Smooth muscle cell (in vitro differentiated cells): ENCODE measurements around the gene PREP. TPM values are rescaled to one million over a fixed set of nuclear protein-coding genes. Genes with fewer than 3 reads are reported as not detected.

Source experiments
- DNase-seq: peaks from one replicate; lab custom pipeline; 2025; ENCODE audit not compliant: unreplicated experiment; lab: John Stamatoyannopoulos, UW
- H2AFZ ChIP-seq: fragments of 200-600 bp; sonication (generic); 2 replicates; pipeline ENCODE4 v1.6.0; 2016; ENCODE audit warnings: antibody characterized with exemption, low read depth, mild to moderate bottlenecking
- H3F3A ChIP-seq: fragments of 200-600 bp; sonication (generic); 2 replicates; pipeline ENCODE4 v1.6.0; 2017; ENCODE audit warnings: antibody characterized with exemption, low read depth
- H3K27ac ChIP-seq: fragments of 200-600 bp; sonication (generic); 2 replicates; pipeline ENCODE4 v1.5.1; 2016; ENCODE audit warnings: low read depth, mild to moderate bottlenecking
- H3K27me3 ChIP-seq: fragments of 200-600 bp; sonication (generic); 2 replicates; pipeline ENCODE4 v1.6.1; 2016; ENCODE audit warnings: low read depth, mild to moderate bottlenecking
- H3K36me3 ChIP-seq: fragments of 200-600 bp; sonication (generic); 2 replicates; pipeline ENCODE4 v1.5.1; 2016; ENCODE audit warnings: low read depth
- H3K4me1 ChIP-seq: fragments of 200-600 bp; sonication (generic); 2 replicates; pipeline ENCODE4 v1.5.1; 2016; ENCODE audit warnings: low read depth
- H3K4me2 ChIP-seq: fragments of 200-600 bp; sonication (generic); 2 replicates; pipeline ENCODE4 v1.6.0; 2016; ENCODE audit warnings: mild to moderate bottlenecking
- H3K4me3 ChIP-seq: fragments of 200-600 bp; sonication (generic); 2 replicates; pipeline ENCODE4 v1.5.1; 2016; ENCODE audit warnings: mild to moderate bottlenecking
- H3K79me2 ChIP-seq: fragments of 200-600 bp; sonication (generic); 2 replicates; pipeline ENCODE4 v1.6.0; 2016; ENCODE audit warnings: low read depth, mild to moderate bottlenecking
- H3K9ac ChIP-seq: fragments of 200-600 bp; sonication (generic); 2 replicates; pipeline ENCODE4 v1.6.0; 2016; ENCODE audit warnings: low read depth
- H3K9me3 ChIP-seq: fragments of 200-600 bp; sonication (generic); replicated peaks from 2 replicates; pipeline ENCODE4 v1.5.1; 2016; ENCODE audit warnings: low read depth
- H4K20me1 ChIP-seq: fragments of 200-600 bp; sonication (generic); 2 replicates; pipeline ENCODE4 v1.6.0; 2016; ENCODE audit warnings: low read depth
- WGBS: methylation state at CpG from one replicate; pipeline ENCODE4 v1.1.7; 2016; ENCODE audit warnings: low lambda C conversion rate; 5-methylcytosine and 5-hydroxymethylcytosine counted together
- polyA plus RNA-seq: library from polyadenylated mRNA; unstranded; fragments of >200 nt; fragmentation: Nextera tagmentation; extraction: Ambion mirVana; gene quantifications from 2 replicates; pipeline ENCODE4 v1.2.1, GENCODE V29; 2016
- total RNA-seq: library from RNA; depleted of rRNA; stranded (reverse); fragments of >200 nt; gene quantifications from 2 replicates; pipeline ENCODE4 v1.2.3, GENCODE V29; 2014
- TF ChIP-seq, protein P1 (sequence below): fragments of 200-600 bp; sonication (generic); IDR thresholded peaks from 2 replicates; pipeline ENCODE4 v1.5.1; 2017; ENCODE audit warnings: borderline replicate concordance, mild to moderate bottlenecking, antibody characterized with exemption; ENCODE audit not compliant: insufficient read depth, poor library complexity, severe bottlenecking

PREP gene
- total and polyA plus RNA-seq, 2 experiments from 2014 or later = 23.4 to 33.2 TPM

DNA sequence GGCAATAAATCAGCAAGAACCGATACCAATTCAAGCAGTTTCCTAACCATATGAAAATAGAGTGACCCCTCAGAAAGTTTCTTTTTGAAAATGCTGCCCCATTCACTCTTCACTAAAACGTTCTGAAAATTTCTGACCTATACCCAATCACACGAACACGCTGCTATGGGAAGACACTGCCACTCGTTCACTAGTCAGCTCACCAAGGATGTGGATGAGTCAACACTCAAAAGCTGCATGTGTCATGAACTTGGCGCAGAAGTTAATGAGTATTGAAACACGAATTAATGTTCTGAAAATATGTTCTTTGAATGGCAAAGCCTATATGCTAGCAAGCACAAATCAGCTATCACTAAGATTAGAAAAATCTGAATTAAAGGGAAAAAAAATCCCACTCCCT lies 84.2 kb downstream of the PREP start:
- Histone ChIP-seq H3K9me3 (no peaks in the 10 kb centered on the region), H3K4me2 (no peak overlapping the region)
- WGBS = 79% methylated on average over 7 of the region's 7 CpGs

DNA sequence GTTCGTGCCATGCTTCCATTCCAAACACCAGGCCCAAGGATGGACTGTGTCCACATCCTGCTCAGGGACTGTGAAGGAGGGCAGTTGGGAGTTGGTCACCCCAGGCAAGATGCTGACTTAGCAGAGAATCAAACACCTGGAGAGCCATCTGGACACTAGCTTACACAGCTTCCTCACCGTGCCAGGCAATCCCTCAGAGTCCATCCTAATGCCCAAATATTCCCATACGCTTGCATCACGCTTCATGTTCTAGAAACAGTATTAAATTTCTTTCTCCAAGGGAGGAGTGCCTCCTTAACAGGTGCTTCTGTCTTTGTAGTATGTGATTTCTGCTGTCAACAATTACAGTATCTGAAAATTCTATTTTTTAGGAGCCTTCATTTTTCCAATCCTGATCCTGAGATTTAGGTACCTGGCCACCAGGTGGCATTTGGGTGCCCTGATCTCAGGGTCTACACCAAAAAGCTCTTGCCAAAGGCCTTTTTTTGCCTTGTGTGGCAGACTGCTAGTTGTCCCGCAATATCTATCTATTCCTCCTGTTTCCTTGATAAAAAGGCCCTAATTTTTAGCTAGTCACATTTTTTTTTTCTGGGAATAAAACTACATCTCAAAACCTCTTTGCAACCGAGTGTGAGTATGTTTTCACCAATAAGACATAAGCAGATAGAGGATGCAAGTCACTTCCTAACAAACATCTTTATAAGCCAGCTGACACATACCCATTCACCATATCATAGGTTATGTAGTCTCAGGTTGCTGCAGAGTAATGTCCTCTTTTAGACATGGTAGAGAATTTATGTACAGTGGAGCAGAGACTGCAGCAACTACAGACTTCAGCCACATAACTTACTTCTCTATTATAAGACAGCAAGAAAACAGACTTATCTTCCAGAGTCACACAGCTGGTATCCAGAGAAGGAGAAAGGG lies 85.0 kb downstream of the PREP start:
- Histone ChIP-seq H3K79me2 (no peaks in the 10 kb centered on the region), H3F3A (no peaks in the 10 kb centered on the region), H3K36me3 (peaks cover 20% of the 10 kb centered on the region), H3K27me3 (no peaks in the 10 kb centered on the region), H4K20me1 (peaks cover 14% of the 10 kb centered on the region), H3K27ac (no peak overlapping the region), H3K4me2 (no peak overlapping the region), H2AFZ (no peak overlapping the region), H3K4me3 (no peak overlapping the region), H3K9ac (no peak overlapping the region), H3K9me3 (no peaks in the 10 kb centered on the region), H3K4me1 (no peaks in the 10 kb centered on the region)
- DNase-seq = no peak
- WGBS = 96% methylated on average over 6 of the region's 6 CpGs
- TF ChIP-seq, protein P1, sequence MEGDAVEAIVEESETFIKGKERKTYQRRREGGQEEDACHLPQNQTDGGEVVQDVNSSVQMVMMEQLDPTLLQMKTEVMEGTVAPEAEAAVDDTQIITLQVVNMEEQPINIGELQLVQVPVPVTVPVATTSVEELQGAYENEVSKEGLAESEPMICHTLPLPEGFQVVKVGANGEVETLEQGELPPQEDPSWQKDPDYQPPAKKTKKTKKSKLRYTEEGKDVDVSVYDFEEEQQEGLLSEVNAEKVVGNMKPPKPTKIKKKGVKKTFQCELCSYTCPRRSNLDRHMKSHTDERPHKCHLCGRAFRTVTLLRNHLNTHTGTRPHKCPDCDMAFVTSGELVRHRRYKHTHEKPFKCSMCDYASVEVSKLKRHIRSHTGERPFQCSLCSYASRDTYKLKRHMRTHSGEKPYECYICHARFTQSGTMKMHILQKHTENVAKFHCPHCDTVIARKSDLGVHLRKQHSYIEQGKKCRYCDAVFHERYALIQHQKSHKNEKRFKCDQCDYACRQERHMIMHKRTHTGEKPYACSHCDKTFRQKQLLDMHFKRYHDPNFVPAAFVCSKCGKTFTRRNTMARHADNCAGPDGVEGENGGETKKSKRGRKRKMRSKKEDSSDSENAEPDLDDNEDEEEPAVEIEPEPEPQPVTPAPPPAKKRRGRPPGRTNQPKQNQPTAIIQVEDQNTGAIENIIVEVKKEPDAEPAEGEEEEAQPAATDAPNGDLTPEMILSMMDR = peak; percentile 29

More for the DNA sequence above, 84.2 kb downstream of the PREP start:
- Histone ChIP-seq H3K9ac (no peak overlapping the region), H3K4me3 (no peak overlapping the region), H3K36me3 (peaks cover 20% of the 10 kb centered on the region), H2AFZ (no peak overlapping the region), H3K27me3 (no peaks in the 10 kb centered on the region), H3K79me2 (no peaks in the 10 kb centered on the region), H3K27ac (no peak overlapping the region), H3F3A (no peaks in the 10 kb centered on the region), H4K20me1 (peaks cover 14% of the 10 kb centered on the region), H3K4me1 (no peaks in the 10 kb centered on the region)
- TF ChIP-seq, protein P1 = no peak
- no peak for DNase-seq

DNA sequence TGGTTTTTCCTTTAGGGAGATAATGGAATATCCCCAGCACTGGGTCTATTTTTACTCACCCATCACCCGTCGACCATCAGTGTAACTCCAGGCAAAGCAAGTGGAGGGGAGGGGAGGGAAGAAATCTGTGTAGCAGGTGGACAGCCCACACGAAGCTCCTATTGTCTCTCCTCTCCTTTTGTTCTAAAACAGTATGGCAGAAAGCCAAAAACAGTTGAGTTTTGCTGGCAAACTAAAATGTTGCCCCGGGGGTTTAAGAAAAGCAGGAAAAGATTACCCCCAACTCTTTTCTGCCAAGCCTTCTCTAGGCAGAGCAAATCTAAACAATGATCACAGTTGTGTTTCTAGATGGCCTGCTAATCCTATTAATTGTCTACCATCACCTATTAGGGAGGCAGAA lies 89.7 kb downstream of the PREP start:
- TF ChIP-seq, protein P1 = no peak
- Histone ChIP-seq H4K20me1 (peaks cover 6% of the 10 kb centered on the region), H3K79me2 (no peaks in the 10 kb centered on the region), H3K4me2 (no peak overlapping the region), H3K27me3 (no peaks in the 10 kb centered on the region), H3K36me3 (peaks cover 7% of the 10 kb centered on the region), H3K4me1 (no peaks in the 10 kb centered on the region), H3F3A (no peaks in the 10 kb centered on the region), H3K4me3 (no peak overlapping the region), H3K9me3 (no peaks in the 10 kb centered on the region), H2AFZ (no peak overlapping the region), H3K9ac (no peak overlapping the region), H3K27ac (no peak overlapping the region)
- WGBS = 91% methylated on average over 4 of the region's 4 CpGs
- DNase-seq = no peak

DNA sequence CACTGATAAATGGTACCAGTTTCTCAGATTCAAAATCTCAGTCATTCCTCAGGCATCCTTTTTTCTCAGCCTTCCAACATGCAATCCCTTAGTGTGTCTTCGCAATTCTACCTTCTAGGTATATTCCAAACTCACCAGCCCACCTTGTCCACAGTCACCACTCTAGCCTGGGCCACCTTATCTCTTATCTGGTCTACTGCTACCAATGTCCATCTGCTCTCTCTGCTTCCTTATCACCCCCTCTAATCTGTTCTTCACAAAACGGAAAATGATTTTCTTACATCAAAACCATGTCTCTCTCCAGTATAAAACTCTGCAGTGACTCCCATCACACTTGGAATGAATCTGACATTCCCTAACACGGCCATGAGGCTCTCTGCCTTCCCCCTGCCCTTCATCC lies 91.9 kb downstream of the PREP start:
- Histone ChIP-seq H3K27ac (no peak overlapping the region), H3F3A (no peaks in the 10 kb centered on the region), H3K79me2 (no peaks in the 10 kb centered on the region), H3K4me3 (no peak overlapping the region), H3K4me1 (no peaks in the 10 kb centered on the region), H3K9ac (no peak overlapping the region), H3K27me3 (no peaks in the 10 kb centered on the region), H4K20me1 (peaks cover 4% of the 10 kb centered on the region), H3K4me2 (no peak overlapping the region), H3K9me3 (no peaks in the 10 kb centered on the region), H2AFZ (no peak overlapping the region), H3K36me3 (peaks cover 3% of the 10 kb centered on the region)
- TF ChIP-seq, protein P1 = no peak
- no peak for DNase-seq
- WGBS = 88% methylated on average over 3 of the region's 3 CpGs
